NCI-H146 treated with DMSO at 0.1 percent for 48 hours (cell line): ENCODE results near the gene COASY.

Source experiments
- DNase-seq: peaks from one replicate; lab custom pipeline; 2025; ENCODE audit not compliant: unreplicated experiment; lab: John Stamatoyannopoulos, UW

The COASY gene

DNA sequence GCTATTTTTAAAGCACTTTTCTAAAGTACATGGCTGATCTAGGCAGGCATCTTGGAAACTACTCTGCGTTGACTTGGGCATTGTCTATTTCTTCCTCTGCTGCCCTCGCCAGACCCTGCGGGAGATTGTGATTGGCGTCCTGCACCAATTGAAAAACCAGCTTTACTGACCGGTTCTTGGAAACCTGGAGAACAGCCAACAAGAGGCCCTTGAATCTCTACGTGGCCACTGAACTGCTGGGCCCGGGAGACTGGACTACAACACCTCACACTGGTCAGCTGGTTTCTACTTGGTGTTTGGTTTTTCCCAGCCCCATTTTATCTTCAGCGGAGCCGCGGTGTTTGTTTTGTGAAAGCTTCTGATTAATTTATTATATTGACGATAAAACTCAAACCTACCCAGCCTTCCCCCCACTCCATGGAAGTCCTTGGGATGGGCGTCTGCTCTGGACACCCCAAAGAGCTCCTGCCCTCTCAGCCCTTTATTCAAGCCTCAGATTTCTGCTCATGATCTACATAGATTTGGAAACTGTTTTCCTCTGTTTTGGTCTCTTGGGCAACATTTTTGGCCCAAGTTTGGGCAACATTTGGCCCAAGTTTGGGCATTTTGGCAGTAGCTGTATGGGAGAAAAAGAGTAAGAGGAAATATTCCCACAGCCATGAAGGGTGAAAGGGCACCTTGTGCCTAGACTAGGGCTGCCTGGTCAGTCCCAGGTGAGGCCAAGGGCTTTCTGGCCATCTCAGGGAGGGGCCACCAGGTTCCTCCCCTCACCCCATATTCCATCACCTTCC lies 9.7 kb downstream of the COASY start:
- no peak for DNase-seq

DNA sequence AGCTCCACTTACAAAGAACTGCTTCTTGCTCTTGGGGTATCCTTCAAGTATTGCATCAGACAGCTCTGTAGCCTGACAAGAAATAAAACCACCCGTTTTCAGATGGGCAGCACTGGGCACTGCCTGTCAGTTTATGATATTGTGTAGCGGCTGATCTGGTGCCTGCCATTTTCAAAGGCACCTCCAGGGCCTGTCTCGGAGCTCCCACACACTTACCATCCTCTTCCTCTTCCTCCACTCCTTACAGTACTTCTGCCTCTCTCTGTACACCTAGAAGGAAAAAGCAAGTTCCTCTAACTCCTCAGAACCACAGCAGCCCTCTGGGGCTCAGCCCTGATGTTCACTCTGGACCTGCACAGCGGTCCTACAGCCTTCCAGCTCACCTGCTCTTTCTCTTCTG lies 11.1 kb downstream of the COASY start:
- DNase-seq = no peak

DNA sequence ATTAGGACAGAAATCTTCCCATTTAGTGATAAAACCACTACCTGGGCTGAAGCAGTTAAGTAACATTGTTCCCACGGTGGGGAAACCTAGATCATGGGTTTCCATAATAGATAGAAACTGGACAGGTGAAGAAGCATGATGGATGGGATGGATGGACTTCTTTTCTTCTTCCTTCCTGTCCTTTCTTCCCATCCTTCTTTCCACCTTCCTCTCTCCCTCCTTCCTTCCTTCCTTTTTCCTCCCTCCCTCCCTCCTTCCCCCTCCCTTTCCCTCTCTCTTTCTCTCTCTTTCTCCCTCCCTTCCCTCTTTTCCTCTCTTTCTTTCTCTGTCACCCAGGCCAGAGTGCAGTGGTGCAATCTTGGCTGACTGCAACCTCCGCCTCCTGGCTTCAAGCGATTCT lies 12.5 kb downstream of the COASY start:
- DNase-seq = no peak

DNA sequence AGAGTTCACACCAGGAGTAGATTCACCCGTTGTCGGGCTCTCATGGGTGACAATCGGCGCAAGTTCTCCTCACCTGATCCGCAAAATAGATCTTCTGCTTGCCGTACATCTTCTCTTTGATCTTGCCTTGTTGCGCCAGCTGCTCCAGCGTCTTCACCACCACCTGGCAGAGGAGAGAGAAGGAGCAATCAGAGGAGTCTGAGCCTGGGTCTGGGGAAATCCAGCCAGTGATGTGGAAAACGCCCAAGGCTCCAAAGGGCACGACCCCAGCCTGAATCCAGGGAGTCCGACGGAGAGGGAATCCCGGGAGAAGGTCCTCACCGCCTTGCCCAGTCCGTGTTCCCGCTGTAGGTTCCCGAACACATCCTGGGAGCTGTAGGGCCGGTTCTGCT lies 15.2 kb downstream of the COASY start:
- no peak for DNase-seq

DNA sequence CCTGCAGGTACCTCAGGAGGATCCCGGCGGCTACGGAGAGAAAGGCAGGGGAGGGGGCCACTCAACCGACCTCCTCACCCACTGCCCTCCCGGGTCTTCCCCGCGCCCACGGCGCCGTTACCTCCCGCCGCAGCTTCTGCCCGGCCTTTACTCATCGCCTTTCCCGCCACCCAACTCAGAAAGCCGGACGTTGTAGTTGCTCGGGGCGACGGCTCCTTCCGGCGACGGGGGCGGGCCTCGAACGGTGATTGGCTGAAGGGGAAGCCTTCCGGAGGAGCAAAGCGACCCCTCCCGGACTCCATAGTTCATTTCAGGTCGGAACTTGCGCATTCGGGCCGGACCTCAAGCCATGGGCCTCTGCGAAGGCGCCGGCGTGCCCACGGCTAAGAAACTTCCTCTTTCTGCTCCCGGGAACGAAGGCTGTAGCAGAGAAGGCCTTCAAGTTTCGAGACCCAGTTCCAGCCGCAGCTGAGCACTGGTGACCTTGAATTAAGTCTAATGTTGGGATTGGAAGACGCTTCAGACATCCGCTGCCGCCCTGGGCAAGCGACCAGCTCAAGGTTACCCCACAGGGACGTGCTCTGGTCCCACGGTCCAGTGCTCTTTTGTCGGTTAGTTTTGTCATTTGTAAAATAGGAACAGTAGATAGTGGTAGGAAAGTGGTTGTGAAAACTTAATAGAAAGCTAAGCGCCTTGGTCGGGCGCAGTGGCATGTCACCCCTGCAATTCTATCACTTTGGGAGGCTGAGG lies 15.8 kb downstream of the COASY start, which contains the start of gene PSMC3IP:
Gene PSMC3IP (minus strand): TSS at position 198 of the 750 bp plus-strand sequence. CDS start 43 bp downstream, at position 155.
- DNase-seq = peak; percentile 85

DNA sequence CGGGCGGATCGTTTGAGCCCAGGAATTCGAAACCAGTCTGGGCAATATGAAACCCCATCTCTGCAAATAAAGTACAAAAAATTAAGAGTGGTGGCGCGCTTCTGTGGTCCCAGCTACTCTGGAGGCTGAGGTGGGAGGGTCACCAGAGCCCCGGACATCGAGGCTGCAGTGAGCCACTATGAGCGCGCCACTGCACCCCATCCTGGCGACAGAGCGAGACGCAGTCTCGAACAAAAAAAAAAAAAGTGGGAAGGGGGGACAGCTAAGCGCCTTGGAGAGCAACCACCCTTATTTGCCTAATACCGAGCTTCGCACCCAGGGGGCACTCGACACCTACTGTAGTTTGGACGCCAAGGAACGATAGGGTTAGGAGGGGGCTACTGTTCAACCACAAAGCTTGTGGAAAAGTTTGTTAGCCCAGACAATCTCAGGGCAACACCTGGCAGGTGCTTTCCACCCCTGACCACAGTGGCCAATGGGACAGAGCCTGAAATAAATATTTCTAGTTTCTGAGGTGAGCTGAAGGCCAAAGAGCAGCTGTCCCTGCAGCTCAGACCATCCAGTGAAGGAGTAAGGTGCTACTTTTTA lies 16.4 kb downstream of the COASY start:
- DNase-seq = peak; percentile 68

DNA sequence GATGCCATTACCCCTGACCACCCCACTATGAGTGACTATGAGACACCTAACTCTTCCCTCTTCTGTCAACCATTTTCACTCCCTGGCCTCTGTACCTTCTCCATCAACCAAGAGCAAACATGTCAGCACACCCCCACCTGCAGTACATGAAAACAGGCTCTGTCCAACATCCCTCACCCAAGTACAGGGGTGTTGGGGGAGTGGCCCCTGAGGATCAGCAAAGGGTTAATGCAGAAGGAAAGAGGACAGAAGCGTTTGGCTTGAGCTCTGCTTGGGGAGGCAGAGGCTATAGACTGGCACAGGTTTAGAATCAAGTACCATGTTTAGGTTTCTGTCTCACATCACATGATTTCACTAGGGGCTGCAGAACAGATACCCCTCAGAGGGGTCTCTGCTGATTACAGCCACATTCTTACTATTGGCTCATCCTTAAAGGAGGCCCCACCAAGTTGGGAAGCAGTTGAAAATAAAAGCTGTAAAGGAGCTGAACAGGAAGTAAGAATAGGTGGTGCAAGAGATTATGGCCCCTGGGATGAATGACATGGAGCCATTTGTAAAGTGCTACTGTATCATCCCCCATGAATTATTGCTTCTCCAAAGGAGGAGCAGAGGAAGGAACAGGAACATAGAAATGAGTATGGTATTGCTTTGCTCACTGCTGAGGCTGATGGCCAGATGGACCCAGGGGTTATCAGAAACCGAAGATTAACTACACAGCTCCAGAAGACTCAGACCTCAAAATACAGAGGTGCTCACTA lies 18.0 kb downstream of the COASY start:
- DNase-seq = no peak

DNA sequence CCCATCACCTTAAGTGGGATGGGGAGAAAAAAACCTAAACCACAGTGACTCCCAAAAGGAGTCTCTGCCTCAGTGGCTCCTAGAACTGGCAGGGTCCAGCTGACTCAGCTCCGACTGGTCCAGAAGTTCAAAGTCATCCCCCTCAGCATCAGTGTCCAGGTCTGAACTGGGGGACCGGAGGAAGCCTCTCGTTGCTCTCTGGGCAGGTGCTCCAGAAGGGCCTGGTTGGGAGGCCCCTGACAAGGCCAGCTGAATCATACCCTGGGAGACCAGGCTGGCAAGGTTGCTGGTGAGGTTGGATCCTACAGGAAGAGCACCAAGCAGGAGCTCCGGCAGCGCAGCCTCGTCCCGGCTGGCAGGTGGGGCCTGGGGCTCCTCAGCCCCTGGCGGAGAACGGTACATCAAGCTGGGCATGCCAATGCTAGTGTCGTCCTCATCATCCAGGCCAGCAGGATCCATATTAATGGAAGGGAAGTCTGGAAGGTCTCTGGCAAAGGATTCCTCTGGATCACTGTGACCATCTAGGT lies 19.9 kb downstream of the COASY start:
- no peak for DNase-seq

DNA sequence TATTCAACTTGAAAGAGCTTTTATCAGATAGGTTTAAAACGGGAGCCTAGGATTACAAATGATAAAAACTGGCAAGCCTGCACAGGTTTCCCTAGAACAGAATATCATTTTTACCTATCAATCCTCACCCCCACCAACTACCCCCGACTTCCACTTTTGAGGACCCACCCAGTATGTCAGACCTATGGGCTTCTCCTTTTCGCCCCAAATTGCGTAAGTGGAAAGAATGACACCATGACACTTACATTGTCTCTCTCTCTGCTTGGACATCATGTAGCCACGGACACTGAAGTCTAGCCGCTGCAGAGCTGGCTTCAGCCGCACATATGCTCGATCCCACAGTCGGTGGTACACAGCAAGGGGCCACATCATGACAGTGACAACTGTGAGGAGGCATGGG lies 22.9 kb downstream of the COASY start:
- DNase-seq = no peak

DNA sequence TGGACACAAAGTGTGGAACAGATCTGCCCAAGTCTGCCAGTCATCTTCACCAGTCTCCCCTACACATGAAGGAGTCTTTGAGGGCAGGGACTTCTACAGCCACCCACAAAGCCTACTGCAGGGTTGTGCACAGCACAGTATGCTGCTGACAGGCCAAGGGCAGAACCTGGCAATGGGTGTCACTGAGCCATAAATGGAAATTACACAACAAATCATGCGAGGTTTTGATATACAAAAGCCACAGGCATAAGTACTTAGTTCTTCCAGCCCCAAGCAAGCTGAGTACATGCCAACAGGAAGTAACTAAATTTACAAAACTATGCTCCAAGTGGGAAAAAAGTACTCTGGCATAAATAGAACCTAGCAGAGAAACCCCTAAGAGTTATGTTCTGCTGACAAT lies 23.4 kb downstream of the COASY start:
- no peak for DNase-seq

DNA sequence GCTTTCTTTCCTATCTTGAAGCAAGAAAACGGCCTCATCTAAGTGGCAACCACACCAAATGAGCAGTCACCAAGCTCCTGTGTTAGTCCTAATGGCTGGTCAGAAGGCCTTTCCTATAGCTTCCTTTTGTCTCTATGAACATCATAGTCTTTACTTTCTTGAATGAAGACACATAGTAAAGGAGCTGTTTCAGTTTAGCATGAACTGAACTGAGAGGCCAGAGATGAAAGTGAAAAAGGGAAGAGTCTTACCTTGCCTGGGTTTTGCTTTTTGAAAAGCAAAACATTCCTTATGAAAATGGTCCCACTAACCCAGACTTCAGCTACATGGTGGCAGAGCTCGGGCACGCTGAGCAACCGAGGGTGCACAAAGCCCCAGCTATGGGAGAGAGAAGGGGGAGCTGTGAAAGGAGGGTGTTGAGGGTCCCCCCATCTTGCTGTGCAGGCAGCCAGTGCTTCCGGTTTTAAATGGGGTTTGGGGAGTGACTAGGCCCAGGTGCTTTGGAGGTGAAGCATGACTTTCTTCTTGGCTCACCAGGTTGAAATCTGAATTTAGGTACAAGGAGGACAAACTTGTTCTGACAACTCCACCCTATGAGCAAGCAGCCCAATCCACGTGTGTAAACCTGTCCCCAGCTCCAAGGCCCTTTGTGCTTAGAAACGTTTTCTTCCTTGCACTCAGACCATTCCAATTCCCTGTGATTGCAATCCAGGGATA lies 24.7 kb downstream of the COASY start:
- DNase-seq = no peak

DNA sequence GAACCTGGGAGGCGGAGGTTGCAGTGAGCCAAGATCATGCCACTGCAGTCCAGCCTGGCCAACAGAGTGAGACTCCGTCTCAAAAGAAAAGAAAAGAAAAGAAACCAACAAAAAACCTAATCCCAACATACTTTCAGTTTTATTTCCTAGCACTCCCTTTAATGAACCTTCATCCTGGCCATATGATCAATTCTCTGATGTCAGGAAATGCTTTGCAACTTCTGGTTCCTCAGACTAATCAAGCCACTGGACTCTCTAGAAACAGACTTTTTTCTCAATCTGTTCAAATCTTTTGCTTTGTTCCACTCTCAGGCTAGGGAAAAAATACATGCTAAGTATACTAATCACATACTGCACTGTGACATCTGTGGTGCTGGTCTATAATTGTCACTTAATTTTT lies 28.9 kb downstream of the COASY start:
- no peak for DNase-seq

DNA sequence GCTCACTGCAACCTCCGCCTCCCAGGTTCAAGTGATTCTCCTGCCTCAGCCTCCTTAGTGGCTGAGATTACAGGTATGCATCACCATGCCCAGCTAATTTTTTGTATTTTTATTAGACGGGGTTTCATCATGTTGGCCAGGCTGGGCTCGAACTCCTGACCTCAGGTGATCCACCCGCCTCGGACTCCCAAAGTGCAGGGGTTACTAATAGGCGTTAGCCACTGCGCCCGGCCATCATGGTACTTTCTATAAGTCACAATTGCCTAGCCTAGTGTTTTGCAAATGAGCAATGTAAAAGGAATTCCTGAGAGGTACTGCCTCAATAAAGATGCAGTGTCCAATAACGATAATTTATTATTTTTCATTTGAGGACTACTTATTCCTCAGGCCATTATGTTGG lies 29.5 kb downstream of the COASY start:
- no peak for DNase-seq

DNA sequence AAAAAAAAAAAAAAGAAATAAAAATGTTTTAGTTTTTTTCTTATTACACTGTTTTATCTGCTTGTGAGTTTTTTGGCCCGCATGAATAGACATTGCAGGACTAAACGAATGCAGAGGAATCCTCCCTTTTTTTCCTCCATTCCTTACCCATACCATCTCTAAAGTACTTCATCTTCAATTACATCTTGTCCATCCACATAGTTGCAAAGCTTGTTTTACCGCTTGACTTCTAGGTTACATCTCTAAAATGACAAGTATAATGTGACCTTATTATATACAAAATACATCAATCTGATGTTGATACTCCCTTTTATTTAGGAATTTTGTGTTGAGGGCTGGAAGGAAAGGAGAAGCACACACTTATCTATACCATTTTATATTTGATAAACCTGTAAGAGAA lies 34.4 kb downstream of the COASY start:
- DNase-seq = no peak

DNA sequence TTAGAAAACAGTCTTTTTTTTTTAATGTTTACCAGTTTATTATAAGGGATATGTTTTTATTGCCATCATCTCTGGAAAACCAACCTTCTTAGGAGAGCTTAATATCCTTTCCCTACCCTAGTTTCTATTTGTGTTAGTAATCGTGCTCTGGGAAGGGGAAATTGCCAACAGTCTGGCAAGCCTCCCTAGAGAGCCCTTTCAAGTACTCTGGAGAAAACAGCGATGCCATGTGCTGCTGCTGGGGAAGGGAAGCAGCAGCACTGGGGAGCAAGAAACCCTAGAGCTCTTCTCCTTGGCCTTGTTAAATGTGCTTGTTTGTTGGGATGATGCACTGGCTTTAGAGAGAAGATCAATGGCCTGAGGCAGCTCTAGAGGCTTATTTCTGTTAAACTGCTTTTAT lies 37.0 kb downstream of the COASY start:
- DNase-seq = no peak

DNA sequence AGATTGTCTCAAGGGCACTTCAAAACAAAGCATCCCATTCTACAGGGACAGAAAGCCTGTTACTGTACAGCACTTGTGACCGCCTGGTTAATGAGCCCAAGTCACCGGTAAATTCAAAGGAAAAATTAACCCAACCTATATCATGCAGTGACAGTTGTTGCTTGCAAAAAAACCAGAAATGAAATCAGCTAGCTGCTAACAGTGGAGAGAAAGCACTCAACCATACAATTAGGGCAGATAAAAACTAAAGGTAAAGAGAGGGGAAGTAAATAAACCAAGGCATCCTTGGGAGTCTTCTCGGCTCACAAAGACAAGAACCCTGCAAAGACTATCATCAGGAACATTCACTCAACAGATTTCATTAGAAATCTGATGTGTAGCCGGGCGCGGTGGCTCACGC lies 41.4 kb downstream of the COASY start:
- DNase-seq = no peak

DNA sequence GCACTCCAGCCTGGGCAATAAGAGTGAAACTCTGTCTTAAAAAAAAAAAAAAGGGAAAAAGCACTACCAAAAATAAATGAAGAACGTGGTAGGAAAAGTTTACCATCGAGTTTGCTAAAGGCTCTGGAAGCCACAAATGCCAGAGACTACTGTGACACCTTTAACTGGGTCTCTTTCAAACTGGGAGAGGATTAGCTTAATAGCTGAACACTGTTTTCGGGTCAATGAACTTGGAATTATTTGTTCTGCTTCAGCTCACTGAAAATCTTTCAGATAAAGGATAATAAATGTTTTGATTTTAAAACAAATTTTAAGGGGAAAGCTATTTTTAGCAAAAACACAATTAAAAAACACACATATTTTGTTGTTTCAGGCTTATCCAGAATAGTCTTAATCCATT lies 45.8 kb downstream of the COASY start:
- DNase-seq = no peak

DNA sequence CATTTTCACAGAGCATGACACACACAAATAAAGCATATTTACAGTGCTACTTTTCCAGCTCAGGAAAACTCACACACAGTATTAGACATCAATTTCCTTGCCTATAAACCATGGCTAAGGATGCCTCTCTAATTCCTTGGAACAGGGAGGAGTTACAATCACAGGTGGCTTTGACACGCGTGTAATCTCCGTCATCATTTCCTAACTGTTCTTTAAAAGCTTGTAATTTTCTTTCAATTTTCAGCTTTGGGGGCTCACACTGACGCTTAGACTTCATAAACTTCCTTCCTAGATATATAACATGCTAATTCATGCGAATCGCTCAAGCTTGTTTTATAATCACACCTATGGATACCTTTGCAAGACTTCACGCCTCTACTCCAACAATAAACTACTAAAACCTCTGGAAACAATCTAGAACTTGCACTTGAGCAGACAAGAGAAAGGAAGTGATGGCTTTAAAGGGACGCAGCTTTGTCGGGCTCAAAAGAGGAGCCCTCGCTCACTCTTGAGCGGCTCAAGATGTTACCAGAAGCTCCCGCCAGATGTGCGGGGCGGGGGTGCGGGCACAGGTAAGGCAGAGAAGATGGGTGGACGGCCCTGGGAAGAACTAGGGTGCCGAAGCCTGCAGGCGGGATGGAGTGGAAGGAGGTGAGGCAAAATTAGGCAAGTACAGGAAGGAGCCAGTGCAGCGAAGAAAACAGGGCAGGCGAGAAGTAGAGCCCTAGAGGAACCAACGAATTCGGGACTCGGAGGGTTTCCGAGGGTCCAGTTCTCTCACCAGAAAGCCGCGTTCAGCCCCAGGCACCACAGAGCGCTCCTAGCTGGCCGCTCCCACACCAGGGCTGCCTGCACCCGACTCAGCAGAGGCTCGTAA lies 46.6 kb downstream of the COASY start:
- DNase-seq = peak; percentile 0

DNA sequence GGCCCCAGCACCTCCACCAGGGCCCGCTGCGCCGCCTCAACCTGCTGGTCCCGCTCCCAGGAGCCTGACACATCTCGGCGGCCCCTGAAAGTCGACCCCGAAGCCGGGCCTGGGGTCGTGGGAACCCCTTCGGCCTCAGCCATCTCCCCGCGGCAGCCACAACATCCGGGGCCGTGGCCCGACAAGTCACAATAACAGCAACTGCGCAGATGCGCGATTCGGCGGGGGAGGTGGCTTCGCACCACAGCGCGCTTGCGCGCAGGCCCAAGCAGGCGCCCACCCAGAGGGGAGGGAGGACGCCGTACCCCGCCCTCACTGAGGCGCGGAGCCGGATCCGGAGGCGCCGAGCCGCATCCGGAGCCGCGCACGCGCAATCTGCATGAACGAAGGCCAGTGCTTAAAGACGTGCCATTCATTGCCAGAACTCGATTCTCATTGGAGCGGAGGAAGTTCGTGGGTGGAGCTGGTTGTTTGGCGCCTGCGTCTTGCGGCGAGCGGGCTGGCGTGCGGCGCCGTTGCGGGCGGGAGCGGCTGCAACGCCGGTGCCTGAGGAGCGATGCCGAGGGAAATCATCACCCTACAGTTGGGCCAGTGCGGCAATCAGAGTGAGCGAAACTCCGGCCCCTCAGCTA lies 47.4 kb downstream of the COASY start, which contains the start of the genes RETREG3 and TUBG1:
Gene RETREG3 (minus strand): TSS at position 193 of the 632 bp plus-strand sequence. CDS start 50 bp downstream, at position 143.
Gene TUBG1 (plus strand): TSS at position 502 of the 632 bp plus-strand sequence. CDS start 55 bp downstream, at position 557.
- peak; percentile 97 for DNase-seq
